ENCODE data around the gene SORL1. TPM values are rescaled to one million over a fixed set of nuclear protein-coding genes. Genes with fewer than 3 reads are reported as not detected.

The SORL1 gene
- total RNA-seq, 1 donor from 2014 or later, result 4.6 TPM

GRCh38 chr11:121571506-121571905 lies 119.4 kb downstream of the SORL1 start:
- DNase-seq (ENCODE audit: low spot score), result no peak
- Mint-ChIP-seq H3K27ac (ENCODE audit: unreplicated experiment) (no peak overlapping the region), H3K27me3 (ENCODE audit: unreplicated experiment) (no peaks in the 10 kb centered on the region), H3K9me3 (ENCODE audit: unreplicated experiment) (no peaks in the 10 kb centered on the region), H3K36me3 (ENCODE audit: low read depth, unreplicated experiment) (no peaks in the 10 kb centered on the region), H3K4me3 (ENCODE audit: unreplicated experiment) (no peak overlapping the region), H3K4me1 (ENCODE audit: unreplicated experiment) (peaks cover 19% of the 10 kb centered on the region)
- TF ChIP-seq, protein P1, sequence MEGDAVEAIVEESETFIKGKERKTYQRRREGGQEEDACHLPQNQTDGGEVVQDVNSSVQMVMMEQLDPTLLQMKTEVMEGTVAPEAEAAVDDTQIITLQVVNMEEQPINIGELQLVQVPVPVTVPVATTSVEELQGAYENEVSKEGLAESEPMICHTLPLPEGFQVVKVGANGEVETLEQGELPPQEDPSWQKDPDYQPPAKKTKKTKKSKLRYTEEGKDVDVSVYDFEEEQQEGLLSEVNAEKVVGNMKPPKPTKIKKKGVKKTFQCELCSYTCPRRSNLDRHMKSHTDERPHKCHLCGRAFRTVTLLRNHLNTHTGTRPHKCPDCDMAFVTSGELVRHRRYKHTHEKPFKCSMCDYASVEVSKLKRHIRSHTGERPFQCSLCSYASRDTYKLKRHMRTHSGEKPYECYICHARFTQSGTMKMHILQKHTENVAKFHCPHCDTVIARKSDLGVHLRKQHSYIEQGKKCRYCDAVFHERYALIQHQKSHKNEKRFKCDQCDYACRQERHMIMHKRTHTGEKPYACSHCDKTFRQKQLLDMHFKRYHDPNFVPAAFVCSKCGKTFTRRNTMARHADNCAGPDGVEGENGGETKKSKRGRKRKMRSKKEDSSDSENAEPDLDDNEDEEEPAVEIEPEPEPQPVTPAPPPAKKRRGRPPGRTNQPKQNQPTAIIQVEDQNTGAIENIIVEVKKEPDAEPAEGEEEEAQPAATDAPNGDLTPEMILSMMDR (IDR thresholded peaks at IDR 0.05; ENCODE audit: unreplicated experiment), result no peak

- H3K4me1 Mint-ChIP-seq (ENCODE audit: unreplicated experiment), result peaks cover 11% of the 10 kb centered on the region
- H3K27ac Mint-ChIP-seq (ENCODE audit: unreplicated experiment), result no peak overlapping the region
- TF ChIP-seq, protein P1 (IDR thresholded peaks at IDR 0.05; ENCODE audit: unreplicated experiment), result no peak
- no peaks in the 10 kb centered on the region for H3K9me3 Mint-ChIP-seq (ENCODE audit: unreplicated experiment)
- H3K36me3 Mint-ChIP-seq (ENCODE audit: low read depth, unreplicated experiment), result no peaks in the 10 kb centered on the region
- no peak for DNase-seq (ENCODE audit: low spot score)
- no peaks in the 10 kb centered on the region for H3K27me3 Mint-ChIP-seq (ENCODE audit: unreplicated experiment)
- no peak overlapping the region for H3K4me3 Mint-ChIP-seq (ENCODE audit: unreplicated experiment)
Measured at GRCh38 chr11:121572571-121573059, 120.5 kb downstream of the SORL1 start.

DNA sequence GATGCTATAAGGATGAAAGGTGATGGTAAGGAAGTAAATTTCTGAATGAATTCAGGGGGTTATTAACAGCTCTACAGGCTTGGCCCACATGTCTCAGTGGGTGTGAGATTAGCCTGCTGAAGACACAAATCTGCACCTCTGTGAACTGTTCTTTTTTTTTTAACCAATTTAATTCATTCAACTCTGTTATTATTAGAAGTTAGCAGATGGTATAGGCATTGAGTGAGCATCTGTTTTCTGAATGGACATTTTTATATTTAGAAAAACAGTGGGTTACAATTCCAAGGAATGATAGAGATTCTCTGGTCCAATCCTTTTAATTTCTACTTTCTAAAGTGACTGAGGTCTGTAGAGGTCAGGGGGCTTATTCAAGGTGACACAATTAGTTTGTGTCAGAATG lies 122.7 kb downstream of the SORL1 start:
- Mint-ChIP-seq H3K27ac (ENCODE audit: unreplicated experiment) (no peak overlapping the region), H3K27me3 (ENCODE audit: unreplicated experiment) (no peaks in the 10 kb centered on the region), H3K9me3 (ENCODE audit: unreplicated experiment) (no peaks in the 10 kb centered on the region), H3K36me3 (ENCODE audit: low read depth, unreplicated experiment) (peaks cover 4% of the 10 kb centered on the region), H3K4me1 (ENCODE audit: unreplicated experiment) (peaks cover 10% of the 10 kb centered on the region), H3K4me3 (ENCODE audit: unreplicated experiment) (no peak overlapping the region)
- TF ChIP-seq, protein P1 (IDR thresholded peaks at IDR 0.05; ENCODE audit: unreplicated experiment), result no peak
- no peak for DNase-seq (ENCODE audit: low spot score)

DNA sequence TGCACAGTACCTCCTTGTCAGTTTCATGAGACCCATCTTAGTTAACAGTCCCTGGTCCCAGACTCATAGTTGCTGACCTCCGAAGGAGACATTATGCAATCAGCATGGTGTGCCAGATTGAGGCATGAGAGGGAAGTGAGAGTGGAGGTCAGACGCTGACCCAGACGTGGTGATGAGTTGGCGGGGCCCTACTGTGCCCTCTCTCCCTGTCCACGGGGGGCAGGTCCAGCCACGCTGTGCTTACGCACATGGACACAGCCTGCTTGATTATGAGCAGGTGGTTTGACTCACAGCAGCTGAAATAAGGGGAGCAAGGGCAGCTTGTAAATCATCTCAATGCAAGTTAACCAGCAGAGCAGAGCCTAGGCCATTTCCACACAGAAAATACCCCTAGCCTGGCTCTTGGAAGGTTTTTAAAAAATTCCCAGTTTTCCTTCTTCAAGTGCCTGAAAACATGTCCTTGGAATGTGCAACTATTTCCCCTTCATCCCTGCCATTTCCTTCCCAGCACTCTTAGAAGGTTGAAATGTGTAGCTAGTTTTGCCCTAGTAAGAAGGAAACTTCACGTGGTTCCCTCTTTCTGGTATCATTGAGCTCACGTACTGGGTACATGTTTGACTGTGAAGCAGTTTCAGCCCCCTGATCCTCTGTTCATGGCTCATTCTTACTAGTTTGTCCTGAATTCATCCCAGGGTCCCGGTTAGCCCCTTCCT lies 123.3 kb downstream of the SORL1 start:
- no peak for DNase-seq (ENCODE audit: low spot score)
- Mint-ChIP-seq H3K27me3 (ENCODE audit: unreplicated experiment) (no peaks in the 10 kb centered on the region), H3K9me3 (ENCODE audit: unreplicated experiment) (no peaks in the 10 kb centered on the region), H3K36me3 (ENCODE audit: low read depth, unreplicated experiment) (peaks cover 9% of the 10 kb centered on the region), H3K4me3 (ENCODE audit: unreplicated experiment) (no peak overlapping the region), H3K27ac (ENCODE audit: unreplicated experiment) (no peak overlapping the region), H3K4me1 (ENCODE audit: unreplicated experiment) (peaks cover 10% of the 10 kb centered on the region)
- TF ChIP-seq, protein P1 (IDR thresholded peaks at IDR 0.05; ENCODE audit: unreplicated experiment), result no peak

- DNase-seq (ENCODE audit: low spot score), result no peak
- H3K9me3 Mint-ChIP-seq (ENCODE audit: unreplicated experiment), result no peaks in the 10 kb centered on the region
- H3K4me1 Mint-ChIP-seq (ENCODE audit: unreplicated experiment), result peaks cover 10% of the 10 kb centered on the region
- no peaks in the 10 kb centered on the region for H3K27me3 Mint-ChIP-seq (ENCODE audit: unreplicated experiment)
- H3K27ac Mint-ChIP-seq (ENCODE audit: unreplicated experiment), result no peak overlapping the region
- peaks cover 9% of the 10 kb centered on the region for H3K36me3 Mint-ChIP-seq (ENCODE audit: low read depth, unreplicated experiment)
- TF ChIP-seq, protein P1 (IDR thresholded peaks at IDR 0.05; ENCODE audit: unreplicated experiment), result no peak
- no peak overlapping the region for H3K4me3 Mint-ChIP-seq (ENCODE audit: unreplicated experiment)
Measured at GRCh38 chr11:121575963-121576290, 123.8 kb downstream of the SORL1 start.
